Hematopoietic multipotent progenitor cell treated with erythropoietin and hydrocortisone succinate and interleukin-3 and kit ligand, for 6 days (in vitro differentiated cells): Measurements from ENCODE around the gene PCDHGC4.

Source experiments
- DNase-seq: peaks from one replicate; pipeline ENCODE4 v3.0.0-alpha.2; 2015

The PCDHGC4 gene

GRCh38 chr5:141484641-141485311 lies at the start of gene PCDHGC4:
Gene PCDHGC4 (plus strand): TSS chr5:141485030. CDS start chr5:141485174, 144 bp downstream.
- no peak for DNase-seq

GRCh38 chr5:141437221-141437620 lies 47.6 kb upstream of the PCDHGC4 start:
- DNase-seq, result no peak

GRCh38 chr5:141439411-141440141 lies 45.3 kb upstream of the PCDHGC4 start:
- no peak for DNase-seq

- no peak for DNase-seq
Measured at GRCh38 chr5:141440341-141440740, 44.5 kb upstream of the PCDHGC4 start.

- no peak for DNase-seq
Measured at GRCh38 chr5:141441571-141442170, 43.2 kb upstream of the PCDHGC4 start.

- DNase-seq, result no peak
Measured at GRCh38 chr5:141465351-141465750, 19.5 kb upstream of the PCDHGC4 start.

- DNase-seq, result peak; percentile 47
Measured at GRCh38 chr5:141475625-141476131, 9.2 kb upstream of the PCDHGC4 start, which contains the start of gene PCDHGC3. Gene PCDHGC3 (plus strand): TSS chr5:141475966. CDS start chr5:141476117, 151 bp downstream.

DNA sequence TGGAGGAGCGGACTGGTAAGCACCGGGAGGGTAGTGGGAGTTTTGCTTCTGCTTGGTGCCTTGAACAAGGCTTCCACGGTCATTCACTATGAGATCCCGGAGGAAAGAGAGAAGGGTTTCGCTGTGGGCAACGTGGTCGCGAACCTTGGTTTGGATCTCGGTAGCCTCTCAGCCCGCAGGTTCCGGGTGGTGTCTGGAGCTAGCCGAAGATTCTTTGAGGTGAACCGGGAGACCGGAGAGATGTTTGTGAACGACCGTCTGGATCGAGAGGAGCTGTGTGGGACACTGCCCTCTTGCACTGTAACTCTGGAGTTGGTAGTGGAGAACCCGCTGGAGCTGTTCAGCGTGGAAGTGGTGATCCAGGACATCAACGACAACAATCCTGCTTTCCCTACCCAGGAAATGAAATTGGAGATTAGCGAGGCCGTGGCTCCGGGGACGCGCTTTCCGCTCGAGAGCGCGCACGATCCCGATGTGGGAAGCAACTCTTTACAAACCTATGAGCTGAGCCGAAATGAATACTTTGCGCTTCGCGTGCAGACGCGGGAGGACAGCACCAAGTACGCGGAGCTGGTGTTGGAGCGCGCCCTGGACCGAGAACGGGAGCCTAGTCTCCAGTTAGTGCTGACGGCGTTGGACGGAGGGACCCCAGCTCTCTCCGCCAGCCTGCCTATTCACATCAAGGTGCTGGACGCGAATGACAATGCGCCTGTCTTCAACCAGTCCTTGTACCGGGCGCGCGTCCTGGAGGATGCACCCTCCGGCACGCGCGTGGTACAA lies 8.5 kb upstream of the PCDHGC4 start:
- DNase-seq, result no peak

DNA sequence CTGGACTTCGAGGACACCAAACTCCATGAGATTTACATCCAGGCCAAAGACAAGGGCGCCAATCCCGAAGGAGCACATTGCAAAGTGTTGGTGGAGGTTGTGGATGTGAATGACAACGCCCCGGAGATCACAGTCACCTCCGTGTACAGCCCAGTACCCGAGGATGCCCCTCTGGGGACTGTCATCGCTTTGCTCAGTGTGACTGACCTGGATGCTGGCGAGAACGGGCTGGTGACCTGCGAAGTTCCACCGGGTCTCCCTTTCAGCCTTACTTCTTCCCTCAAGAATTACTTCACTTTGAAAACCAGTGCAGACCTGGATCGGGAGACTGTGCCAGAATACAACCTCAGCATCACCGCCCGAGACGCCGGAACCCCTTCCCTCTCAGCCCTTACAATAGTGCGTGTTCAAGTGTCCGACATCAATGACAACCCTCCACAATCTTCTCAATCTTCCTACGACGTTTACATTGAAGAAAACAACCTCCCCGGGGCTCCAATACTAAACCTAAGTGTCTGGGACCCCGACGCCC lies 7.7 kb upstream of the PCDHGC4 start:
- DNase-seq, result no peak

DNA sequence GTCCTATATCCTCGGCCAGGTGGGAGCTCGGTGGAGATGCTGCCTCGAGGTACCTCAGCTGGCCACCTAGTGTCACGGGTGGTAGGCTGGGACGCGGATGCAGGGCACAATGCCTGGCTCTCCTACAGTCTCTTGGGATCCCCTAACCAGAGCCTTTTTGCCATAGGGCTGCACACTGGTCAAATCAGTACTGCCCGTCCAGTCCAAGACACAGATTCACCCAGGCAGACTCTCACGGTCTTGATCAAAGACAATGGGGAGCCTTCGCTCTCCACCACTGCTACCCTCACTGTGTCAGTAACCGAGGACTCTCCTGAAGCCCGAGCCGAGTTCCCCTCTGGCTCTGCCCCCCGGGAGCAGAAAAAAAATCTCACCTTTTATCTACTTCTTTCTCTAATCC lies 7.0 kb upstream of the PCDHGC4 start:
- DNase-seq, result no peak

DNA sequence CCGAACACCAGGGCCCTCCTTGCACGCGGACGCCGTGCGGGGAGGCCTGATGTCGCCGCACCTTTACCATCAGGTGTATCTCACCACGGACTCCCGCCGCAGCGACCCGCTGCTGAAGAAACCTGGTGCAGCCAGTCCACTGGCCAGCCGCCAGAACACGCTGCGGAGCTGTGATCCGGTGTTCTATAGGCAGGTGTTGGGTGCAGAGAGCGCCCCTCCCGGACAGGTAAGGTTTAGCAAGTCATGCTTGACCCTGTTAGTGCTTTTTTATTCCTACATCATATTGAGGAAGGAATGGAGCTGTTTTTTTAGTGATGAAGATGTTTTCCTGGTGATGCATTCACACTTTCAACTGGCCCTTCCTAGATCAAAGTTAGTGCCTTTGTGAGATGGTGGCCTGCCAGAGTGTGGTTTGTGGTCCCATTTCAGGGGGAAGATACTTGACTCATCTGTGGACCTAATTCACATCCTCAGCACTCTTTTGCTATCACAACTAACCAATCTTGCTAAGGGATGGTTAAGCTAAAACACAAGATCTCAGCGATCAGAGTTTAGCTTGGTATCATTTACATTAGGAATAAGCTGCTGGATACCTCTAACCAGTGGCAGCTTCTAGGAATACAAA lies 6.4 kb upstream of the PCDHGC4 start:
- no peak for DNase-seq

- DNase-seq, result peak; percentile 34
Measured at GRCh38 chr5:141479776-141480175, 5.1 kb upstream of the PCDHGC4 start.

- DNase-seq, result no peak
Measured at GRCh38 chr5:141483902-141484301, 928 bp upstream of the PCDHGC4 start.

DNA sequence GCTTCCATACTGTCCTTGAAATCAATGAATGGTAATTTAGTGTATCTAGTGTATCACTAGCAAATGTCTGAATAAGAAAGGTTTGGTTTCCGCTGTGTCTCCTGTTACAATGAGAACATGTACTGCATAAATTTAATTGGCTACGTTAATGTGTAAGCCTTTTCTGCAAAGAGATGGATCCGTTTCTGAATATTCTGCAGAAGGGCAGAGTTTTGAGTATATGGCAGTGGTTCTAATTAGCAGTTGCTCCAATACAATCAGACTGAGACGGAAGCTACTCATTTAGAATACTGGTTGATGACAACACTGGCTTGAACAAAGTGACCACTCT lies 555 bp upstream of the PCDHGC4 start:
- DNase-seq, result no peak

- DNase-seq, result no peak
Measured at GRCh38 chr5:141485321-141486055, 658 bp downstream of the PCDHGC4 start.

DNA sequence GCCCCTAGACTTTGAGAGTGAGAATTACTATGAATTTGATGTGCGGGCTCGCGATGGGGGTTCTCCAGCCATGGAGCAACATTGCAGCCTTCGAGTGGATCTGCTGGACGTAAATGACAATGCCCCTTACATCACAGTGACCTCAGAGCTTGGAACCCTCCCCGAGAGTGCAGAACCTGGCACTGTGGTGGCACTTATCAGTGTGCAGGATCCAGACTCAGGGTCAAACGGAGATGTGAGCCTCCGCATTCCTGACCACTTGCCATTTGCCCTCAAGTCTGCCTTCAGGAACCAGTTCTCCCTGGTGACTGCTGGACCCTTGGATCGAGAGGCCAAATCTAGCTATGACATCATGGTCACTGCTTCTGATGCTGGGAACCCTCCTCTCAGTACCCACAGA lies 1.3 kb downstream of the PCDHGC4 start:
- no peak for DNase-seq

DNA sequence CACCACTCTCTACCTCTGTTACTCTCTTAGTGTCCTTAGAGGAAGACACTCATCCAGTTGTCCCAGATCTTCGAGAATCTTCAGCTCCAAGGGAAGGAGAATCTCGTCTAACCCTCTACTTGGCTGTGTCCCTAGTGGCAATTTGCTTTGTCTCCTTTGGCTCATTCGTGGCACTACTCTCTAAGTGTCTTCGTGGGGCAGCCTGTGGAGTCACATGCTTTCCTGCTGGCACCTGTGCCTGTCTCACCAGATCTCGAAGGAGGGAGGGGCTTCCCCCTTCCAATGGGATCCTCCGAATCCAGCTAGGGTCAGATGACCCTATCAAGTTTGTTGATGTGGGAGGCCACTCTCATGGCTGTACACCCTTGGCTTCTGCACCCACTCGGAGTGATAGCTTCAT lies 2.3 kb downstream of the PCDHGC4 start:
- no peak for DNase-seq

DNA sequence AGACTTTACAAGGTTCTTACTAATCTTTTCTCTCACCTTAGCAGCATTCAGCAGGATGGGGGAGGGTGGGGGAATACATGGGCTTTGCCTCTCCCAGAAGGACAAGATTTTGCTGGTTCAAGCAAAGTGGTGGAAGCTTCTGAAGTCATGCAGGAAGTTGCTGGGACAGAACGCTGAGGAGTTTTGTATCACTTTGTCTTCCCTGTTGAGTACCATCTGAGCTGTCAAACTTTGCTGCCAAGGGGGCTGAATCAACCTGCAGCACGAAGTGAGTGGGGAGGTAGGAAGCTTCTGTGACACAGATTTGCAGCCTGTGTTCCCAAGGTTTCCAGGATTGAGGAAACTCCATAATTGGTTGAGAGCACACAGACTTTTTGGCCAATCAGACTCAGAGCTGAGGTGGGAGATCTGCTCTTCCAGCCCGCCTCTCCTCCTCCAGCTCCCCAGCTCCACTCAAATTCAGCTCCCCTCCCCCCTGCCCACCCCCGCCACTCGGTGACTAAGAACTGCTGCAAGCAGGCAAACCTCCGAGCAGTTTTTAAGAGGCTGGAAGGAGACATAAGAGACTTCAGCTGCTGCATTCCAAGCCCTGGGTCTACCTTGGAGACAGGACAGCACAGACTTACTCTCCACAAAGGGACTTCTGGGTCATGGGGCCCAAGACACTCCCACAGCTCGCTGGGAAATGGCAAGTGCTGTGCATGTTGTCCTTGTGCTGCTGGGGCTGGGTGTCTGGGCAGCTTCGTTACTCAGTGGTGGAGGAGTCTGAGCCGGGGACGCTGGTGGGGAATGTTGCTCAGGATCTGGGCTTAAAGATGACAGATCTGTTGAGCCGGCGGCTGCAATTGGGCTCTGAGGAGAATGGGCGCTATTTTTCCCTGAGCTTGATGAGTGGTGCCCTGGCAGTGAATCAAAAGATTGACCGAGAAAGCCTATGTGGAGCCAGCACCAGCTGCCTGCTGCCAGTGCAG lies 4.0 kb downstream of the PCDHGC4 start, which contains the start of gene PCDHGC5:
Gene PCDHGC5, plus strand, starts transcription at position 491 of the 971 bp plus-strand sequence. Its CDS starts 160 bp downstream, at position 651.
- no peak for DNase-seq

- DNase-seq, result no peak
Measured at GRCh38 chr5:141489841-141490240, 5.0 kb downstream of the PCDHGC4 start.

GRCh38 chr5:141490271-141490670 lies 5.4 kb downstream of the PCDHGC4 start:
- no peak for DNase-seq
